ENCODE results near the gene DPYSL4. TPM values are rescaled to one million over a fixed set of nuclear protein-coding genes. Genes with fewer than 3 reads are reported as not detected.

DPYSL4 gene
- total RNA-seq, 1 experiment from 2014 or later = 26.3 TPM

DNA sequence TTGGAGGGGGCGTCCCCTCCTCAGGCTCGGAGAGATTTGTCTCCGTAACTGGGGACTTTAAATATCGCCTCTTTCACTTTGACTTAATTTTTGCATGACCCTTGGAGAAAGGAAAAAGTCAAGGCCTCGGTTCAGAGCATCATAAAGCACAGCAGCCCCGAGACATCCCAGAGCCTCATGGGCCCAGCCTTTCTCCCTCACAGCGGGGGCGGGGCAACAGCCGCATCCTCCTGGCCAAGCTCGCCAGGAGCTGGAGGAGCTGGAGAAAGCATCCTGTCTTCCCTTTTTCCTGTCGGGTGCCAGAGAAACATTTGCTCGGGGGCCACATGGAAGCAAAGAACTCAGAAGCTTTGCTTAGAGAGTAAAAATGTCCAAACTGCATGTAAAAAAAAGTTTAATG is 43.6 kb upstream of the DPYSL4 start:
- no peak overlapping the region for H3K18ac ChIP-seq (ENCODE audit: insufficient read length, low read depth, low read length)
- DNase-seq = no peak
- H2BK12ac ChIP-seq (ENCODE audit: insufficient read length, low read depth, low read length) = no peak overlapping the region
- H3K9me3 Mint-ChIP-seq = no peaks in the 10 kb centered on the region
- no peak overlapping the region for H2AK5ac ChIP-seq (ENCODE audit: insufficient read length, low read length)
- no peak overlapping the region for H3T11ph ChIP-seq (ENCODE audit: low read length)
- no peak overlapping the region for H3K4me3 Mint-ChIP-seq
- H2BK15ac ChIP-seq (ENCODE audit: low read depth, low read length) = no peak overlapping the region
- peaks cover 5 to 10% of the 10 kb centered on the region in 2 experiments; a peak in 3 of 4 replicates for H3K4me1 Mint-ChIP-seq
- no peak overlapping the region for H3K27ac ChIP-seq (ENCODE audit: insufficient read length, low read depth, low read length)
- no peak overlapping the region for H3K9ac ChIP-seq (ENCODE audit: extremely low read depth, insufficient read length, low read length)
- no peaks in the 10 kb centered on the region; the same call in 1 of the 2 replicates for H3K27me3 Mint-ChIP-seq (ENCODE audit: low read depth)
- no peak overlapping the region for H3K23ac ChIP-seq (ENCODE audit: insufficient read length, low read depth, low read length)
- H2BK120ac ChIP-seq (ENCODE audit: low read depth, low read length, poor library complexity, severe bottlenecking) = no peak overlapping the region
- H2AFZ ChIP-seq (ENCODE audit: low read length) = no peak overlapping the region
- no peaks in the 10 kb centered on the region for H3K23me2 ChIP-seq (ENCODE audit: insufficient read length, low read depth, low read length, poor library complexity, severe bottlenecking)
- H3K4ac ChIP-seq (ENCODE audit: low read depth, low read length) = no peak overlapping the region
- H3K27me3 ChIP-seq (ENCODE audit: insufficient read depth, low read length) = no peaks in the 10 kb centered on the region
- no peaks in the 10 kb centered on the region for H3K79me1 ChIP-seq (ENCODE audit: insufficient read depth, low read depth, low read length, poor library complexity, severe bottlenecking)
- no peaks in the 10 kb centered on the region for H3K9me3 ChIP-seq (ENCODE audit: control insufficient read depth, low read depth, low read length)
- WGBS (ENCODE audit: extremely low coverage, insufficient read length, low lambda C conversion rate) = no CpG with 5 or more reads among the region's 12 CpGs
- no peaks in the 10 kb centered on the region; a peak in 2 of 7 replicates for H3K36me3 Mint-ChIP-seq (ENCODE audit: insufficient read depth in 1 of 3, low read depth in 3 of 3)
- no peak overlapping the region for H4K91ac ChIP-seq (ENCODE audit: insufficient read length, low read depth, low read length)
- no peak overlapping the region for H3K27ac Mint-ChIP-seq
- no peak overlapping the region for H3K56ac ChIP-seq (ENCODE audit: insufficient read length, low read depth, low read length)
- no peak overlapping the region for H4K8ac ChIP-seq (replicated peaks; ENCODE audit: insufficient read length, low read depth, low read length)
- H3K79me2 ChIP-seq (ENCODE audit: insufficient read depth, low read length) = no peaks in the 10 kb centered on the region
- H2BK20ac ChIP-seq (ENCODE audit: low read depth, low read length, poor library complexity, severe bottlenecking) = no peak overlapping the region
- TF ChIP-seq, protein P1, sequence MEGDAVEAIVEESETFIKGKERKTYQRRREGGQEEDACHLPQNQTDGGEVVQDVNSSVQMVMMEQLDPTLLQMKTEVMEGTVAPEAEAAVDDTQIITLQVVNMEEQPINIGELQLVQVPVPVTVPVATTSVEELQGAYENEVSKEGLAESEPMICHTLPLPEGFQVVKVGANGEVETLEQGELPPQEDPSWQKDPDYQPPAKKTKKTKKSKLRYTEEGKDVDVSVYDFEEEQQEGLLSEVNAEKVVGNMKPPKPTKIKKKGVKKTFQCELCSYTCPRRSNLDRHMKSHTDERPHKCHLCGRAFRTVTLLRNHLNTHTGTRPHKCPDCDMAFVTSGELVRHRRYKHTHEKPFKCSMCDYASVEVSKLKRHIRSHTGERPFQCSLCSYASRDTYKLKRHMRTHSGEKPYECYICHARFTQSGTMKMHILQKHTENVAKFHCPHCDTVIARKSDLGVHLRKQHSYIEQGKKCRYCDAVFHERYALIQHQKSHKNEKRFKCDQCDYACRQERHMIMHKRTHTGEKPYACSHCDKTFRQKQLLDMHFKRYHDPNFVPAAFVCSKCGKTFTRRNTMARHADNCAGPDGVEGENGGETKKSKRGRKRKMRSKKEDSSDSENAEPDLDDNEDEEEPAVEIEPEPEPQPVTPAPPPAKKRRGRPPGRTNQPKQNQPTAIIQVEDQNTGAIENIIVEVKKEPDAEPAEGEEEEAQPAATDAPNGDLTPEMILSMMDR (conservative IDR thresholded peaks at IDR 0.05) = no peak
- H3K4me2 ChIP-seq (ENCODE audit: insufficient read depth, insufficient read length, low read length) = no peak overlapping the region
- H3K14ac ChIP-seq (ENCODE audit: insufficient read depth, low read length) = no peak overlapping the region
- no peak overlapping the region for H2BK5ac ChIP-seq (ENCODE audit: insufficient read length, low read length)
- H4K5ac ChIP-seq (ENCODE audit: insufficient read length, low read depth, low read length) = no peak overlapping the region
- H4K20me1 ChIP-seq (ENCODE audit: control insufficient read depth, insufficient read depth, insufficient read length) = no peaks in the 10 kb centered on the region
- H3K4me1 ChIP-seq (ENCODE audit: insufficient read depth, low read length) = no peaks in the 10 kb centered on the region

Data from H9 (cell line).